GM12874 (cell line): ENCODE results near the gene MACF1.

Experiments
- CTCF ChIP-seq: IDR thresholded peaks from 2 replicates; pipeline ENCODE4 v1.5.1; 2011; ENCODE audit warnings: low read depth, mild to moderate bottlenecking, control low read depth, low read length, moderate library complexity; ENCODE audit not compliant: insufficient read depth

The MACF1 gene

GRCh38 chr1:39212499-39212898 is 8.0 kb downstream of the MACF1 start:
- no peak for TF ChIP-seq CTCF

GRCh38 chr1:39213511-39214002 is 9.1 kb downstream of the MACF1 start:
- no peak for TF ChIP-seq CTCF

GRCh38 chr1:39214021-39214713 is 9.7 kb downstream of the MACF1 start:
- TF ChIP-seq CTCF: no peak

- TF ChIP-seq CTCF: no peak
These were observed 10.2 kb downstream of the MACF1 start for GRCh38 chr1:39214714-39214997.

- TF ChIP-seq CTCF: no peak
These were observed 10.7 kb downstream of the MACF1 start for GRCh38 chr1:39214998-39215873.

GRCh38 chr1:39216771-39217170 is 12.3 kb downstream of the MACF1 start:
- no peak for TF ChIP-seq CTCF
